A673 (cell line): ENCODE measurements around the gene TARBP1. TPM values are rescaled to one million over a fixed set of nuclear protein-coding genes. Genes with fewer than 3 reads are reported as not detected.

Experiments
- BruUV-seq: library from RNA; stranded (reverse); fragments of 400-500 nt; replicated peaks from 2 replicates; lab custom pipeline; 2021; lab: Mats Ljungman, UMichigan
- CTCF ChIA-PET: fragments of 300-600 bp; sonication (Branson Sonifier 250); formaldehyde crosslinking; loops from one replicate; lab custom pipeline; 2022; ENCODE audit warnings: antibody characterized with exemption; lab: Charles Lee
- POLR2A ChIA-PET: fragments of 300-600 bp; sonication (Branson Sonifier 250); formaldehyde crosslinking; loops from one replicate; lab custom pipeline; 2022; ENCODE audit warnings: antibody characterized with exemption; ENCODE audit not compliant: low non-redundant PET; lab: Charles Lee
- DNase-seq: peaks from one replicate; pipeline ENCODE4 v3.0.0-alpha.2; 2015; ENCODE audit warnings: low spot score
- H3K27ac ChIP-seq: fragments of 200-600 bp; sonication (generic); 2 replicates; pipeline ENCODE4 v1.5.1; 2016; ENCODE audit warnings: mixed run types, low read depth, mild to moderate bottlenecking, mixed read lengths, antibody characterized with exemption, low read length; ENCODE audit not compliant: poor library complexity, severe bottlenecking
- H3K27me3 ChIP-seq: fragments of 200-600 bp; sonication (generic); replicated peaks from 2 replicates; pipeline ENCODE4 v1.6.1; 2017; ENCODE audit warnings: mixed run types, low read depth, mild to moderate bottlenecking, mixed read lengths, antibody characterized with exemption, low read length; ENCODE audit not compliant: insufficient read depth, poor library complexity
- H3K36me3 ChIP-seq: fragments of 200-600 bp; sonication (generic); 2 replicates; pipeline ENCODE4 v1.6.1; 2016; ENCODE audit warnings: mixed run types, mild to moderate bottlenecking, mixed read lengths, antibody characterized with exemption, low read length; ENCODE audit not compliant: insufficient read depth, poor library complexity, severe bottlenecking
- H3K4me1 ChIP-seq: fragments of 200-600 bp; sonication (generic); 2 replicates; pipeline ENCODE4 v1.6.1; 2017; ENCODE audit warnings: mixed run types, mild to moderate bottlenecking, mixed read lengths, antibody characterized with exemption, low read length; ENCODE audit not compliant: insufficient read depth, poor library complexity, severe bottlenecking
- H3K4me3 ChIP-seq: fragments of 200-600 bp; sonication (generic); 2 replicates; pipeline ENCODE4 v1.5.1; 2016; ENCODE audit warnings: low read depth, mixed run types, mild to moderate bottlenecking, mixed read lengths, low read length; ENCODE audit not compliant: poor library complexity, severe bottlenecking
- H3K9me3 ChIP-seq: fragments of 200-600 bp; sonication (generic); 2 replicates; pipeline ENCODE4 v1.6.1; 2016; ENCODE audit warnings: mixed run types, low read depth, mild to moderate bottlenecking, mixed read lengths, antibody characterized with exemption, low read length; ENCODE audit not compliant: poor library complexity, severe bottlenecking
- CTCF ChIP-seq: fragments of 300-800, 200-600 bp; sonication (generic); conservative IDR thresholded peaks from 2 replicates; pipeline ENCODE4 v1.5.1; 2017; ENCODE audit warnings: low read depth, mild to moderate bottlenecking, antibody characterized with exemption, low read length, moderate library complexity, mixed read lengths
- EZH2 ChIP-seq: fragments of 200-600 bp; sonication (generic); IDR thresholded peaks from 2 replicates; pipeline ENCODE4 v1.6.1; 2017; ENCODE audit warnings: borderline replicate concordance, low read depth, mild to moderate bottlenecking, mixed read lengths, antibody characterized with exemption, low read length; ENCODE audit not compliant: poor library complexity, severe bottlenecking
- intact Hi-C: fragments of 100-400 bp; cut with micrococcal nuclease; formaldehyde crosslinking; loops from one replicate; pipeline ENCODE4 v1.10.0; 2022; ENCODE audit not compliant: unreplicated experiment
- total RNA-seq: library from RNA; stranded (reverse); gene quantifications from 2 replicates; pipeline ENCODE4 v1.2.3, GENCODE V29; 2021

Gene TARBP1
- total RNA-seq, 1 experiment from 2014 or later: 28.0 TPM

- Histone ChIP-seq H3K27ac (no peak overlapping the region), H3K4me1 (no peaks in the 10 kb centered on the region), H3K9me3 (no peaks in the 10 kb centered on the region), H3K27me3 (no peaks in the 10 kb centered on the region), H3K4me3 (no peak overlapping the region), H3K36me3 (peaks cover 8% of the 10 kb centered on the region)
- no peak for DNase-seq
- POLR2A ChIA-PET: no interaction called here
- TF ChIP-seq CTCF (no peak), EZH2 (no peak)
- BruUV-seq: no TSS peak
- CTCF ChIA-PET: interaction anchor here (0.6 kb wide), 1 partner anchor 1052 kb away, joined by 3 read pairs; the partner anchor contains the start of gene B3GALNT2
- intact Hi-C loops: no loop called here
These were observed 26.5 kb downstream of the TARBP1 start for GRCh38 chr1:234452406-234452965.

- CTCF ChIA-PET: interaction anchor here (0.6 kb wide), 1 partner anchor 181 kb away, joined by 3 read pairs; no protein-coding TSS in a partner anchor
- H3K27me3 ChIP-seq: no peaks in the 10 kb centered on the region
- no peak for TF ChIP-seq EZH2
- TF ChIP-seq CTCF: no peak
These were observed 38.6 kb downstream of the TARBP1 start for GRCh38 chr1:234440348-234440747.

GRCh38 chr1:234438579-234438978 is 40.4 kb downstream of the TARBP1 start:
- DNase-seq: no peak
- no peak overlapping the region for H3K4me3 ChIP-seq
- intact Hi-C loops: no loop called here
- no peaks in the 10 kb centered on the region for H3K27me3 ChIP-seq
- no peak overlapping the region for H3K27ac ChIP-seq
- ChIA-PET CTCF (no interaction called here), POLR2A (no interaction called here)
- peaks cover 11% of the 10 kb centered on the region for H3K9me3 ChIP-seq
- no TSS peak for BruUV-seq
- TF ChIP-seq CTCF (no peak), EZH2 (no peak)
- H3K36me3 ChIP-seq: peaks cover 24% of the 10 kb centered on the region
- no peaks in the 10 kb centered on the region for H3K4me1 ChIP-seq

More at GRCh38 chr1:234440348-234440747, 38.6 kb downstream of the TARBP1 start:
- no peak overlapping the region for H3K27ac ChIP-seq
- POLR2A ChIA-PET: no interaction called here
- no TSS peak for BruUV-seq
- no peak overlapping the region for H3K4me3 ChIP-seq
- DNase-seq: no peak
- H3K4me1 ChIP-seq: no peaks in the 10 kb centered on the region
- H3K9me3 ChIP-seq: peaks cover 11% of the 10 kb centered on the region
- H3K36me3 ChIP-seq: peaks cover 22% of the 10 kb centered on the region
- intact Hi-C loops: no loop called here
